Memory B cell (primary cell): ENCODE results near the gene CEBPG.

Source experiments
- ATAC-seq: fragments of 150-1000 bp; cut with Tn5 transposase; 2 replicates; pipeline ENCODE4 v1.10.0; 2021; ENCODE audit warnings: low read depth, mild to moderate bottlenecking, moderate library complexity
- DNase-seq, 2 donors: peaks; one replicate each; pipeline ENCODE4 v3.0.0; 2022; ENCODE audit warnings: low spot score in 2 of 2
- H3K27ac Mint-ChIP-seq: one replicate; pipeline ENCODE4 v1.8.0; 2022; ENCODE audit warnings: mild to moderate bottlenecking, moderate library complexity, mixed read lengths
- H3K27me3 Mint-ChIP-seq: one replicate; pipeline ENCODE4 v1.8.0; 2022; ENCODE audit warnings: mixed read lengths
- H3K36me3 Mint-ChIP-seq: one replicate; pipeline ENCODE4 v1.8.0; 2022; ENCODE audit warnings: mild to moderate bottlenecking, mixed read lengths
- H3K4me1 Mint-ChIP-seq: one replicate; pipeline ENCODE4 v1.8.0; 2022; ENCODE audit warnings: mixed read lengths
- H3K4me3 Mint-ChIP-seq: one replicate; pipeline ENCODE4 v1.8.0; 2022; ENCODE audit warnings: mild to moderate bottlenecking, moderate library complexity, mixed read lengths
- H3K9me3 Mint-ChIP-seq: one replicate; pipeline ENCODE4 v1.8.0; 2022; ENCODE audit warnings: mixed read lengths

Gene CEBPG

DNA sequence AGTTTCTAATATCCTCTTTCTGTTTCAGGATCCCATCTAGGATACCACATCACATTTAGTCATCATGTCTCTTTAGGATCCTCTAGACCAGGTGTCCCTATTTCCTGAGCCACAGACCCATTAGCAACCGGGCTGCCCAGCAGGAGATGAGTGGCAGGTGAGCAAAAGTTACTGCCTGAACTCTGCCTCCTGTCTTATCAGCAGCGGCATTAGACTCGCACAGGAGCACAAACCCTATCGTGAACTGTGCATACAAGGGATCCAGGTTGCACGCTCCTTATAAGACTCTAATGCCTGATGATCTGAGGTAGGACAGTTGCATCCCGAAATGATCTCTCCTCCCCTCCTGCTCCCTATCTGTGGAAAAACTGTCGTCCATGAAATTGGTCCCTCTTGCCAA, 7.8 kb upstream of the CEBPG start:
- ATAC-seq (no peak), DNase-seq (no peak)
- no peaks in the 10 kb centered on the region for H3K9me3 Mint-ChIP-seq
- H3K4me3 Mint-ChIP-seq, result no peak overlapping the region
- no peak overlapping the region for H3K27ac Mint-ChIP-seq
- no peaks in the 10 kb centered on the region for H3K4me1 Mint-ChIP-seq
- H3K27me3 Mint-ChIP-seq, result peaks cover 9% of the 10 kb centered on the region
- no peaks in the 10 kb centered on the region for H3K36me3 Mint-ChIP-seq

DNA sequence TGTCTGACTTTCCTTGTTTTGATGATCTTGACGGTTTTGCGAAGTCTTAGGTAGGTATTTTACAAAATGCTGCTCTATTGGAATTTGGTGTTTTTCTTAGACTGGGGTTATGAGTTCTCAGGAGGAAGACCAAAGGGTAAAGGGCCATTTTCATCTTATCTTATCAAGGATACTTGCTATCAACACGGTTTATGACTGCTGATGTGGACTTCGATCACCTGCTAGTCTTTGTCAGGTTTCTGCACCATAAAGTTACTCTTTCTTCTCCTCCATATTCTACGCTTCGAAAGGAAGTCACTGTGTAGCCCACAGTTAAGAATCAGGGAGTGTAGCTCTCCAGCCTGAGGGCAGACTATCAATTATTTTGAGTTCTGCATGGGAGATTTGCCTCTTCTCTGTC, 7.4 kb upstream of the CEBPG start:
- no peak overlapping the region for H3K4me3 Mint-ChIP-seq
- H3K27ac Mint-ChIP-seq, result no peak overlapping the region
- peaks cover 9% of the 10 kb centered on the region for H3K27me3 Mint-ChIP-seq
- no peaks in the 10 kb centered on the region for H3K4me1 Mint-ChIP-seq
- no peaks in the 10 kb centered on the region for H3K9me3 Mint-ChIP-seq
- ATAC-seq, result no peak
- no peaks in the 10 kb centered on the region for H3K36me3 Mint-ChIP-seq
- no peak for DNase-seq

DNA sequence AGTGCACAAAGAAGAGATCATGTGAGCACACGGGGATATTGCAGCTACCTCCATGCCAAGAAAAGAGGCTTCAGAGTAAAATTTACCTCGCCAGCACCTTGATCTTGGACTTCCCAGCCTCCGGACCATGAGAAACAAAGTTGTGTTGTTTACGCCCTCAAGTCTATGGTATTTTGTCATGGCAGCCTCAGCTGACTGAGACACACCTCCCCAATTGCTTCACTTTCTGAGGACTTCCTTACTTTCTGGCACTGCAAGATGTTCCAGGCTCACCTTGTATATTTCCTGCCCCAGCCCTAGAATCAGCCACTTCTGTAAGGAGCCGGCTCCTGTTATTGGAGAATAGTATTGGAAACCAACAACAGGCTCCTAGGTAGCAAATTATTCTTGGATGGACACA, 6.6 kb upstream of the CEBPG start:
- peaks cover 7% of the 10 kb centered on the region for H3K27me3 Mint-ChIP-seq
- H3K27ac Mint-ChIP-seq, result no peak overlapping the region
- no peaks in the 10 kb centered on the region for H3K36me3 Mint-ChIP-seq
- no peaks in the 10 kb centered on the region for H3K4me1 Mint-ChIP-seq
- ATAC-seq (no peak), DNase-seq (no peak)
- no peak overlapping the region for H3K4me3 Mint-ChIP-seq
- H3K9me3 Mint-ChIP-seq, result no peaks in the 10 kb centered on the region

DNA sequence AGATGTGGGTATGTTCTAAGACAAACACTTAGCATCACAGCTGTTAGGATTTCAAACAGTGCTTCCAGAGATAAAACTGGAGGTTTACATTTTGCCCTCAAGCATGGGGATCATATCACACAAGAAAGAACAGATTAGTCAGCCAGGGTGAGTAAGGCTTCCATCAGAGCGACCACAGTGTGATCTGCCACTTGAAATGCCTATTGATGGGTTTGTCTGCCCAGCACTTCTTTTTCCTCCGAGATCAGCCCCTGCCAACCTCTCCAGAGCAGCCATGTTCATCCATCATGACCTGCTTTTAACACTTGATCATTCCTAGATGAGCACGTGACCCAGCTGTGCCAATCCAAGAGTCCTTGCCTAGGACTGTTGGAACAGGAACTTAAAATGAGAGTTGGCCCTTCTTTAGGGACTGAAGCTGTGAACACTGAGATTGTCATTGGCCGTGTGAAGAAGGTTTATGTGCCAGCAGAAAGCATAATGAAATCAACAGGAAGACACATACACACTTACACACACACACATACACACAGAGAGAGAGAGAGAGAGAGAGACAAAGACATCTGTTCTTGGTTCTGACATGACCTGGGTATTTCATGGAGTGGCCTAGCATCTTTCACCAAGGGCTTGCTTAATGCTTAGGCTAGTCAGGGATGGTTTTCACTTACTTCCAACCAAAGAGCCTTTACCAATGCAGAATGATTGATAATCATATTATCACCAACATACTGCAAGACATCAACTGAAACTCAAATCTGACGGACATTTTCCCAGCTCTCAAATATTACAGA, 5.2 kb upstream of the CEBPG start:
- Mint-ChIP-seq H3K36me3 (no peaks in the 10 kb centered on the region), H3K4me1 (no peaks in the 10 kb centered on the region), H3K4me3 (no peak overlapping the region), H3K27me3 (peaks cover 4% of the 10 kb centered on the region), H3K27ac (no peak overlapping the region), H3K9me3 (no peaks in the 10 kb centered on the region)
- DNase-seq, result no peak
- no peak for ATAC-seq

DNA sequence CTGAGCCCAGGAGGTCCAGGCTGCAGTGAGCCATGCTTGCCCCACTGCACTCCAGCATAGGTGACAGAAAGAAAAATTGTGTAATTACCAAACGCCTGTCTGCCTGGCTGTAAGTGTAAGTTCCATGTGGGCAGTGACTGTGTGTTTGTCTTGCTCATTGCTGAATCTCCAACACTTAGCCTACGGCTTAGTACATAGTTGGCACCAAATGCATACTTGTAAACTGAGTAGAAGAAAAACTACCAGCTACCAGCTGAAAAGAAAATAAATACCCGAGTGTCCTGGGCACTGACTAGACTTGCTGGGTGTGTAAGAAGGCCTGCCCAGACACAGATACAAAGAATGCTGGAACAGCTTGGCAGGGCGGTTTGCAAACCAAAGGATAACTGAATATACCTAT, 2.7 kb upstream of the CEBPG start:
- no peaks in the 10 kb centered on the region for H3K9me3 Mint-ChIP-seq
- H3K36me3 Mint-ChIP-seq, result no peaks in the 10 kb centered on the region
- H3K27me3 Mint-ChIP-seq, result no peaks in the 10 kb centered on the region
- DNase-seq (no peak), ATAC-seq (no peak)
- no peak overlapping the region for H3K4me3 Mint-ChIP-seq
- peaks cover 15% of the 10 kb centered on the region for H3K4me1 Mint-ChIP-seq
- no peak overlapping the region for H3K27ac Mint-ChIP-seq

DNA sequence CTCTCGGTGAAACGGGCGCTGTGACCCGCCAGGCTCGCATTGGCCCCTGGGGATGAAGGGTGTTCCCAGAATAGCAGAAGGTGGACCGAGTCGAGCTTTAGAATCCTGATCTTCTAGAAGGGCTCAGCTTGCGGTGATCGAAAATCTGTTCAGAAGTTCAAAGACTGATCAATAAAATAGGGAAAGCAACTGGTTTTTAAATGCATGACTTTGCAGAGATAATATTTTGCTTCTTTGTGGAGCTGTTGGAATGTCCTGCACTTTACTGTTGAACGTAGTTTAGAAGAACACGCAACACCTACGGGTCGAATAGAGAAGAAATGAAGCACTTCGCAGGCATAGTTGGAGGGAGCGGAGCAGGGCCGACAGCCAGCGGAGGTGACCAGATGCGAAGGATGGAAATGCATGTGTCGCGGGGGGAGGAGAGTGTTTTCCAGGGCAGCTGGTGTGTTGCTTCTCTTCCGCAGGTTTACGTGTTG, 766 bp downstream of the CEBPG start:
- Mint-ChIP-seq H3K27me3 (no peaks in the 10 kb centered on the region), H3K4me1 (peaks cover 29% of the 10 kb centered on the region), H3K36me3 (peaks cover 5% of the 10 kb centered on the region), H3K27ac (peak overlapping the region; percentile 84), H3K9me3 (no peaks in the 10 kb centered on the region), H3K4me3 (peak overlapping the region; percentile 92)
- ATAC-seq (no peak), DNase-seq (no peak)

DNA sequence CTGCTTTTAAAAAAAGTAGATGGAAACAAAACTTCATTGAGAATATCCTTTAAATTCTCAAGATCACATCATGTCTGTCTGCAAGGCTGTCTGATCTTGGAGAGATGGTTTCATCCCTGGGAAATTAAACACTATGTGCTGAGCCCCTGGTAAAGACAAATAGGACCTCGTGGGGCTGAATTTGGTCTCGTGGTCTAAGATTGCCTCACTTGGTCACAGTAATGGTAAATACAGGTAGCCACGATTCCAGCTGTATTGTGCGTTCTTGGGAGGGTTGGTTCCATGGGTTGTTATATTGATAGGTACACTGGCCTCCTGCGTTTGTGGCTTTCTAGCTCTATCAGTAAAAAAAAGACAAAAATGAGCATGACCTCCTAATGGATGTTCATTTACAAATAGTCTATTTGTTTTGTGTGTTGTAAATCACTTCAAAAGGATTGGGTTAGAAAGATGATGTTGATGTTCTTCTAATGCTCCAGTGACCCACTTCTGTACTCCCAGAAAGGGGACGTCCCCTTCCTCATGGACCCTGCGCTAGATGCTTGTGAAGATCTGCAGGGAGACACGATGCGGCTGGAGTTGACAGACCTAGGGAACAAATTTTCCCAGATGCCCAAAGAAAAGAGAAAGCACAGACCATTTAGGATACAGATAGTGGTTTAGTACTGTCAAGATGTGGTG, 1.8 kb downstream of the CEBPG start:
- Mint-ChIP-seq H3K4me3 (peak overlapping the region; percentile 92), H3K27me3 (no peaks in the 10 kb centered on the region), H3K27ac (peak overlapping the region; percentile 39), H3K4me1 (peaks cover 29% of the 10 kb centered on the region), H3K9me3 (no peaks in the 10 kb centered on the region), H3K36me3 (peaks cover 6% of the 10 kb centered on the region)
- no peak for ATAC-seq
- no peak for DNase-seq

DNA sequence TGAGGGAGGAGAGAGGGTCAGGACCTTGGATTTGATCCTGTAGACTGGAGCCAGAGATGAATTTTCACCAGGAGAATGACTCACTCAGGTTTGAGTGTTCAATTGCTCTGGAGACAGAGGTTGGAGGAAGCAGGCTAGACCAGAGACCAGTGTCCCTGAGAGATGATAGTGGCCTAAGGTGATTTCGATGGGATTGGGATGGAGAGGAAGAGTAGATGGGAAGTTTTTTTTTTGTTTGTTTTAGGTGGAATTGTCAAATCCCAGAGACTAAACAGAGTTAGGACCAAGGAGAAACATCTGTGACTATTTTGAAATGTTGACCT, 2.3 kb downstream of the CEBPG start:
- H3K27ac Mint-ChIP-seq, result peak overlapping the region; percentile 39
- DNase-seq, result no peak
- H3K27me3 Mint-ChIP-seq, result no peaks in the 10 kb centered on the region
- no peak for ATAC-seq
- H3K9me3 Mint-ChIP-seq, result no peaks in the 10 kb centered on the region
- H3K36me3 Mint-ChIP-seq, result peaks cover 6% of the 10 kb centered on the region
- H3K4me3 Mint-ChIP-seq, result peak overlapping the region; percentile 3
- H3K4me1 Mint-ChIP-seq, result peaks cover 29% of the 10 kb centered on the region

DNA sequence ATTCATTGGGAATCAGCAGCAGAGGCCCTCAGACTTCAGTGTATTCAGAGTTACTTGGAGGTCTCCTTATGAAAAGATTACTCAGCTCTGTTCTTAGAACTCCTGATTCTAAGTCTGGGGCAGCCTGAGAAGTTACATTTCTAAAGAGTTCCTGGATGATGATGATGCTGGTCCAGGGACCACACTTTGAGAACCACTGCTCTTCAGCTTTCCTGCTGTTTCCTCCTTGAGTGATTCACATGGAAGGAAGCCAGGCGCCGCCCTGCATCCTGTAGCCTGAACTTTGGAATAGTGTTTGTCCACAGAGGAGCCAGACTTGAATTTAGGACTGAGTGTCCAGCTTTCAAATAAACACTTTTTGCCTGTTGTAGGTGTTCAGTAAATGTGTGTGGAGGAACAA, 2.9 kb downstream of the CEBPG start:
- Mint-ChIP-seq H3K9me3 (no peaks in the 10 kb centered on the region), H3K36me3 (peaks cover 10% of the 10 kb centered on the region), H3K4me1 (peaks cover 32% of the 10 kb centered on the region), H3K27ac (no peak overlapping the region), H3K27me3 (no peaks in the 10 kb centered on the region), H3K4me3 (no peak overlapping the region)
- ATAC-seq (no peak), DNase-seq (no peak)

DNA sequence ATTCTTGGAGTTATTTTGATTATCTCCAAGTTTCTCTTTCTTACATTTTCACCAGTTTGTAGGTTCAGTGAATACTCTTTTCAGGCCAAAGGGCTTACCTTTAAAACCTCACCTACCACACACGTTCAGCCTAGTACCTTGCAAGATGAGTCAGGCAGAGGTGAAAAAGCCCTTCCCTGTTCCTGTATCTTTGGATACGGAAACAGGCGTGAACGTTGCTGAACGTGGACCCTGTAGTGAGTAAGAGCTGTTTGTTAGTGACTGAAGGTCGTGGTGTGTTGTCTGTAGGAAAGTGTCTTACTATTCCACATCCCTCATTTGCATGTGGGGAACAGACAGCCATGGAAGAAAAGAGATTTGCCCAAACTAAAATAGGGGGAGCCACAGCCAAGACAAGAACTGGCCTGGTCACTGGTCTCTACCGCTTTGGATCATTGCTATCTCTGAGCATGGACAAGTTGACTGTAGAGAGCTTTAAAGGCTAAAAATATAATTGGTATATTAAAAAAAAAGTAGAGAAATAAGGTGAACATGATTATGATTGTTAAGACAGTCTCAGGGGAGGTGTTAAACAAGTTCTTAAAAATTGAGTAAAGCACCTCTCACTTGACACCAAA, 3.5 kb downstream of the CEBPG start:
- H3K4me1 Mint-ChIP-seq, result peaks cover 35% of the 10 kb centered on the region
- no peaks in the 10 kb centered on the region for H3K27me3 Mint-ChIP-seq
- ATAC-seq, result no peak
- no peak for DNase-seq
- peak overlapping the region; percentile 14 for H3K27ac Mint-ChIP-seq
- H3K36me3 Mint-ChIP-seq, result peaks cover 10% of the 10 kb centered on the region
- H3K4me3 Mint-ChIP-seq, result no peak overlapping the region
- no peaks in the 10 kb centered on the region for H3K9me3 Mint-ChIP-seq

DNA sequence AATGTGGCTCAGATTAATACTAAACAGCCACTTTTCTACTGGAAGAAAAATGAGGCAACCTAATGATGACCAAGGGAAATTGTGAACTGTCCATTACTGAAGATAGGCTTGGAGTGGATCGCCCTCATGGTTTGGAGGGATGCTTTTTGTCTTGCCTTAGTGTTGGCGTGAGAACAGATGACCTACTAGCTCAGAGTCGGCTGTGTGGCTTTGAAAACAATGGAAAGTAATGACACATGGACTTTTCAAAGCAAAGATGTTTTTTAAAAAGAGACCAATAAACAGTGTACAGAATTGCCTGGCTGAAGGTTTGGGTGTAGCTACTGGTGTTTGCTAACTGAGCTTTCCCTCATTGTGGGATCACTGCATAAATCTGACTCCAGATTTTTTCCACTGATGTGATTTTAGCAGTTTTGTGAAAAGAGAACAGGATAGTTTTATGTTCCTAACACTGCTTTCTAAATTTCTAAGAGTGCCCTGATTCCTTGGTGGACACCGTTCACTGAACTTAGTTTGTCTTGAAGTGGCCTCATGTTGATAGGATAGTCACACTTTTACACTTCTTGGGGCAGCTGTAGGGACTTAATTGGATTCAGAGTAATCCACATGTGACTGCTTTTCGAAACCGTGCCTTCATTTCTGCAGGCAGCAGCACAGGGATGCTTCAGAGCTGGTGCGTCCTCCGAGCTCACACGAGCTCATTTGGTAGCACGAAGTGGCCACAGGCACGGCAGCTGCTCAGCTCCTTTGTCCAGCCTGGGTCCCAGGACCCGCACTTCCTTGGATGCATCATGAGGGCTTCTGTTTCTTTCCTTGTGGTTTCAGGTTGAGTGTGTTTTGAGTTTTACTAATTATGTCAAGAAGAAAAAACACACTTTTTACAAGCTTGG, 4.3 kb downstream of the CEBPG start:
- H3K36me3 Mint-ChIP-seq, result peaks cover 10% of the 10 kb centered on the region
- no peak overlapping the region for H3K27ac Mint-ChIP-seq
- H3K9me3 Mint-ChIP-seq, result no peaks in the 10 kb centered on the region
- H3K4me3 Mint-ChIP-seq, result no peak overlapping the region
- DNase-seq (no peak), ATAC-seq (no peak)
- peaks cover 36% of the 10 kb centered on the region for H3K4me1 Mint-ChIP-seq
- no peaks in the 10 kb centered on the region for H3K27me3 Mint-ChIP-seq

DNA sequence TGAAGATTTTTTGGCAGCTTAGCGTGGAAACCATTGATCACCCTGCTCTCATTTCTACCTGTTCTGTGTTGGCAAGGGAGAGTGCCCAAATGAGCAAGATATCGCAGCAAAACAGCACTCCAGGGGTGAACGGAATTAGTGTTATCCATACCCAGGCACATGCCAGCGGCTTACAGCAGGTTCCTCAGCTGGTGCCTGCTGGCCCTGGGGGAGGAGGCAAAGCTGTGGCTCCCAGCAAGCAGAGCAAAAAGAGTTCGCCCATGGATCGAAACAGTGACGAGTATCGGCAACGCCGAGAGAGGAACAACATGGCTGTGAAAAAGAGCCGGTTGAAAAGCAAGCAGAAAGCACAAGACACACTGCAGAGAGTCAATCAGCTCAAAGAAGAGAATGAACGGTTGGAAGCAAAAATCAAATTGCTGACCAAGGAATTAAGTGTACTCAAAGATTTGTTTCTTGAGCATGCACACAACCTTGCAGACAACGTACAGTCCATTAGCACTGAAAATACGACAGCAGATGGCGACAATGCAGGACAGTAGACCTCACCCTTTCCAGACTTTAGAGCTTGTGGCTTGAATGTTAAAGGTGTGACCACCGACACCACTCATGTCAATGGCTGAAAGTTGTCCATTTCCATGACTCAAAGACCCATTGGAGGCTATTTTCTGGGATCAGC, 5.8 kb downstream of the CEBPG start:
- peaks cover 39% of the 10 kb centered on the region for H3K4me1 Mint-ChIP-seq
- H3K4me3 Mint-ChIP-seq, result no peak overlapping the region
- no peak overlapping the region for H3K27ac Mint-ChIP-seq
- no peak for DNase-seq
- H3K27me3 Mint-ChIP-seq, result no peaks in the 10 kb centered on the region
- H3K36me3 Mint-ChIP-seq, result peaks cover 14% of the 10 kb centered on the region
- no peak for ATAC-seq
- H3K9me3 Mint-ChIP-seq, result no peaks in the 10 kb centered on the region

DNA sequence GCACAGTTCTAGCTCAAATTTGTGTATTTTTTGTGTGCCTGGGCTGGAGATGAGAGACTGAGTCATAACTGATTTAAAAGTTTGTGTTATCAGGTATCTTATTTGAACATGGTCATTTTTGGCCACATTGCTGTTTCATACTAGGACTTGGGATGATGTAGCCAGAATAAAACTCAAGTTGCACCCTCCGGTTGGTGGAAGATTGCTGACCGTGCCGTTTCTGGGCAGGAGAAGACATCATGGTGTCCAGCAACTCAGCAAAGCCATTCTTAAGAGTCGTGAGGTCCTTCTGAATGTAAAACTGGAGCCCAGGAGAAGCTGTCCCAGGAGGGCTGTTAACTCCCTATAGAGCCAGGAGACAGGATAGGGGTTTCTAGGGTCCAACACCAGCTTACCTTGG, 7.6 kb downstream of the CEBPG start:
- ATAC-seq (no peak), DNase-seq (no peak)
- no peak overlapping the region for H3K27ac Mint-ChIP-seq
- no peak overlapping the region for H3K4me3 Mint-ChIP-seq
- H3K4me1 Mint-ChIP-seq, result peaks cover 22% of the 10 kb centered on the region
- H3K36me3 Mint-ChIP-seq, result peaks cover 12% of the 10 kb centered on the region
- no peaks in the 10 kb centered on the region for H3K9me3 Mint-ChIP-seq
- H3K27me3 Mint-ChIP-seq, result no peaks in the 10 kb centered on the region
